ENCODE results near the gene STK32A. TPM values are rescaled to one million over a fixed set of nuclear protein-coding genes. Genes with fewer than 3 reads are reported as not detected.

Gene STK32A
- total and polyA plus RNA-seq, 10 donors: 0.15 to 3.1 (median 0.90) TPM

GRCh38 chr5:147303976-147304375 is 69.2 kb downstream of the STK32A start:
- H3K9me3 ChIP-seq: peaks cover 0 to 5% (median 0%) of the 10 kb centered on the region in 8 donors
- H3K4me1 ChIP-seq: no peaks in the 10 kb centered on the region
- intact Hi-C loops (cut with DNase I; ENCODE audit: low total_unique reads): no loop called here
- H3K27ac ChIP-seq: no peak overlapping the region
- 65 to 79% (median 73%) methylated on average over 2 of the region's 2 CpGs for WGBS, 5 donors
- DNase-seq: no peak
- TF ChIP-seq POLR2AphosphoS5 (IDR thresholded peaks at IDR 0.05): no peak
- no peak for TF ChIP-seq CTCF (IDR thresholded peaks at IDR 0.05 in 8 of 11, conservative IDR thresholded peaks at IDR 0.05 in 3 of 11)
- H3K27me3 ChIP-seq (replicated peaks in 1 of 7): no peaks in the 10 kb centered on the region
- no peak overlapping the region for H3K4me3 ChIP-seq
- no peaks in the 10 kb centered on the region for H3K36me3 ChIP-seq

- Histone ChIP-seq H3K36me3 (no peaks in the 10 kb centered on the region), H3K27ac (no peak overlapping the region)
Measured at GRCh38 chr5:147305147-147305546, 70.3 kb downstream of the STK32A start.

GRCh38 chr5:147306351-147306750 is 71.5 kb downstream of the STK32A start:
- intact Hi-C loops (cut with DNase I; ENCODE audit: low total_unique reads): no loop called here
- DNase-seq: no peak
- Histone ChIP-seq H3K36me3 (no peaks in the 10 kb centered on the region), H3K9me3 (peaks cover 0 to 5% (median 0%) of the 10 kb centered on the region in 8 donors), H3K27ac (no peak overlapping the region), H3K4me1 (no peaks in the 10 kb centered on the region), H3K27me3 (replicated peaks in 1 of 7) (no peaks in the 10 kb centered on the region), H3K4me3 (no peak overlapping the region)
- TF ChIP-seq POLR2AphosphoS5 (IDR thresholded peaks at IDR 0.05): no peak
- no peak for TF ChIP-seq CTCF (IDR thresholded peaks at IDR 0.05 in 8 of 11, conservative IDR thresholded peaks at IDR 0.05 in 3 of 11)

More at GRCh38 chr5:147305147-147305546, 70.3 kb downstream of the STK32A start:
- Histone ChIP-seq H3K4me1 (no peaks in the 10 kb centered on the region), H3K9me3 (peaks cover 0 to 5% (median 0%) of the 10 kb centered on the region in 8 donors), H3K27me3 (replicated peaks in 1 of 7) (no peaks in the 10 kb centered on the region), H3K4me3 (no peak overlapping the region)
- intact Hi-C loops (cut with DNase I; ENCODE audit: low total_unique reads): no loop called here
- DNase-seq: no peak
- WGBS, 5 donors: 85 to 91% (median 90%) methylated on average over 9 of the region's 9 CpGs
- no peak for TF ChIP-seq POLR2AphosphoS5 (IDR thresholded peaks at IDR 0.05)
- no peak for TF ChIP-seq CTCF (IDR thresholded peaks at IDR 0.05 in 8 of 11, conservative IDR thresholded peaks at IDR 0.05 in 3 of 11)
- no peak for TF ChIP-seq POLR2A (IDR thresholded peaks at IDR 0.05)

GRCh38 chr5:147307170-147307569 is 72.3 kb downstream of the STK32A start:
- TF ChIP-seq POLR2AphosphoS5 (IDR thresholded peaks at IDR 0.05): no peak
- TF ChIP-seq POLR2A (IDR thresholded peaks at IDR 0.05): no peak
- no peak for TF ChIP-seq CTCF (IDR thresholded peaks at IDR 0.05 in 8 of 11, conservative IDR thresholded peaks at IDR 0.05 in 3 of 11)
- Histone ChIP-seq H3K4me3 (no peak overlapping the region), H3K27ac (no peak overlapping the region), H3K4me1 (no peaks in the 10 kb centered on the region), H3K36me3 (no peaks in the 10 kb centered on the region), H3K9me3 (peaks cover 0 to 5% (median 0%) of the 10 kb centered on the region in 8 donors), H3K27me3 (replicated peaks in 1 of 7) (no peaks in the 10 kb centered on the region)
- intact Hi-C loops (cut with DNase I; ENCODE audit: low total_unique reads): no loop called here
- 83 to 93% (median 90%) methylated on average over 4 of the region's 4 CpGs for WGBS, 5 donors
- DNase-seq: no peak

Data from spleen (tissue), 11 donors.